Measurements from ENCODE around the gene ADGRL3.
"Not testable (repeated sequence)": the region's sequence is repeated elsewhere in the genome, so short reads cannot be mapped to it uniquely, and the experiment has no call there.

The ADGRL3 gene

DNA sequence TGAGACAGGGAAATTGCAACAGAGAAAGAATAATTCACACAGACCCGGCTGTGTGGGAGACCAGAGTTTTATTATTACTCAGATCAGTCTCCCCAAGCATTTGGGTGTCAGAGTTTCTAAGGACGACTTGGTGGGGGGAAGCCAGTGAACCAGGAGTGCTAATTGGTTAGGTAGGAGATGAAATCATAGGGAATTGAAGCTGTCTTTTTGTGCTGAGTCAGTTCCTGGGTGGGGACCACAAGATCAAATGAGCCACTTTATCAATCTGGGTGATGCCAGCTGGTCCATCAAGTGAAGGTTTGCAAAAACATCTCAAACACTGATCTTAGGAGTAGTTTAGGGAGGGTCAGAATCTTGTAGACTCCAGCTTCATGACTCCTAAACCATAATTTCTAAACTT is 560.7 kb downstream of the ADGRL3 start:
- no peak for DNase-seq (ENCODE audit: low read depth)
- no peak overlapping the region for H3K4me3 ChIP-seq (ENCODE audit: control insufficient read depth, low read depth, low read length)
- TF ChIP-seq, protein P1, sequence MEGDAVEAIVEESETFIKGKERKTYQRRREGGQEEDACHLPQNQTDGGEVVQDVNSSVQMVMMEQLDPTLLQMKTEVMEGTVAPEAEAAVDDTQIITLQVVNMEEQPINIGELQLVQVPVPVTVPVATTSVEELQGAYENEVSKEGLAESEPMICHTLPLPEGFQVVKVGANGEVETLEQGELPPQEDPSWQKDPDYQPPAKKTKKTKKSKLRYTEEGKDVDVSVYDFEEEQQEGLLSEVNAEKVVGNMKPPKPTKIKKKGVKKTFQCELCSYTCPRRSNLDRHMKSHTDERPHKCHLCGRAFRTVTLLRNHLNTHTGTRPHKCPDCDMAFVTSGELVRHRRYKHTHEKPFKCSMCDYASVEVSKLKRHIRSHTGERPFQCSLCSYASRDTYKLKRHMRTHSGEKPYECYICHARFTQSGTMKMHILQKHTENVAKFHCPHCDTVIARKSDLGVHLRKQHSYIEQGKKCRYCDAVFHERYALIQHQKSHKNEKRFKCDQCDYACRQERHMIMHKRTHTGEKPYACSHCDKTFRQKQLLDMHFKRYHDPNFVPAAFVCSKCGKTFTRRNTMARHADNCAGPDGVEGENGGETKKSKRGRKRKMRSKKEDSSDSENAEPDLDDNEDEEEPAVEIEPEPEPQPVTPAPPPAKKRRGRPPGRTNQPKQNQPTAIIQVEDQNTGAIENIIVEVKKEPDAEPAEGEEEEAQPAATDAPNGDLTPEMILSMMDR (conservative IDR thresholded peaks at IDR 0.05; ENCODE audit: control insufficient read depth, insufficient read depth, low read depth, low read length) = no peak

DNA sequence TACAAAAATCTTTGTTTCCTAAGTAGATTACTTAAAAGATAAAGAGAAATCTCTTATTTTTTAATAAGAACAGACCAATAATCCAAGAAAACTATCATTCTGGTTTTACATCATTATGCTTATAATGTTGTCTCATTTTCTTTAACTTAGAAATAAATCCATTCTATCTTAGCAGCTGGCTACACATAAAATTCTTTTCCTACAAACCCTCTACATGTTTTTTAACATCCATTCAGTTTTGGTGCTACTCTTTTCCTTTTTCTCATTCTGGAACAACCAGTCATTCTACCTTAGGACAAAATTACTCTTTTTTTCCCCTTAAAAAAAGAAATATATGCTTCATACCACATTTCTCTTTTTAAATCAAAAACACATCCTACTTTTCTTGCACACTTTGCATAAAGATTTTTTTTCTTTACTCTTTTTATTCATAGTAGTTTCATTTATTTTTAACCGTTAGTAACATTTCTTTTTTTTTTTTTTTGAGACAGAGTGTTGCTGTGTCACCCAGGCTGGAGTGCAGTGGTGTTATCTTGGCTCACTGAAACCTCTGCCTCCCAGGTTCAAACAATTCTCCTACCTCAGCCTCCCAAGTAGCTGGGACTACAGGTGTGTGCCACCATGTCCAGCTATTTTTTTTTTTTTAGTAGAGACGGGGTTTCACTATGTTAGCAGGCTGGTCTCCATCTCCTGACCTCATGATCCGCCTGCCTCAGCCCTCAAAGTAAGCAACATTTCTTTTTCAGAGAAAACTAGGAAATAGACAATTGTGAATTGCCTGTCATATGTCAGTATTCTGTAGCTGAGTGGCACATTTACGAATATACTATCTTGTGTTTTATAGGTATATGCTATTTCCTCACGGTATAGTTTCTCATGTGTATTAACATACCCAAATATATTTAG is 562.8 kb downstream of the ADGRL3 start:
- TF ChIP-seq, protein P1 (conservative IDR thresholded peaks at IDR 0.05; ENCODE audit: control insufficient read depth, insufficient read depth, low read depth, low read length) = no peak
- H3K4me3 ChIP-seq (ENCODE audit: control insufficient read depth, low read depth, low read length) = no peak overlapping the region
- no peak for DNase-seq (ENCODE audit: low read depth)

DNA sequence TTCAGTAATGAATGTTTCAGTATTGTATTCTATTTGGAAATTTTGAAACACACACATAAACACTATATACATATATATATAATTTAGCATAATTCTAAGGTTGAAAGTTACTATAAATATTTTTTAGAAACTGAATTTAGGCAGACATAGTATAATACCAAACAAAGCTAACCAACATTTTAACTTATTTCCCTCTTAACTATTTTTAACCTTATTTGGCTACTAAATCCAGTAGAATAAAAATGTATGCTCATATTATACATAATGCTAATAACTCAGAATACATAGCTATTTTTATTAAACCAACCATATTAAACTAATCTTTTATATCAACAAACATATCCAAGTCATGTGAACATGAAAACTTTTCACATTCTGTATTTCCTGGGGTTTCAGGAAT is 563.6 kb downstream of the ADGRL3 start:
- TF ChIP-seq, protein P1 (conservative IDR thresholded peaks at IDR 0.05; ENCODE audit: control insufficient read depth, insufficient read depth, low read depth, low read length) = no peak
- no peak for DNase-seq (ENCODE audit: low read depth)
- no peak overlapping the region for H3K4me3 ChIP-seq (ENCODE audit: control insufficient read depth, low read depth, low read length)

DNA sequence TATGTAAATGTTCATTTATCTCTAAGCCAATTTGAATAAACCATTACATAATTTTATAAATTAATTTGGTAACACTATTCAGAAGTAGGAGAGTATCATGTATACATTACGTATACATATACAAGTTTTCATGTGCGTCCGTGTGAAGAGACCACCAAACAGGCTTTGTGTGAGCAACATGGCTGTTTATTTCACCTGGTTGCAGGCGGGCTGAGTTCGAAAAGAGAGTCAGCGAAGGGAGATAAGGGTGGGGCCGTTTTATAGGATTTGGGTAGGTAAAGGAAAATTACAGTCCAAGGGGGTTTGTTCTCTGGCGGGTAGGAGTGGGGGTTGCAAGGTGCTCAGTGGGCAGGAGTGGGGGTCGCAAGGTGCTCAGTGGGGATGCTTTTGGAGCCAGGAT is 564.0 kb downstream of the ADGRL3 start:
- DNase-seq (ENCODE audit: low read depth); H3K4me3 ChIP-seq (ENCODE audit: control insufficient read depth, low read depth, low read length): not testable (repeated sequence)

DNA sequence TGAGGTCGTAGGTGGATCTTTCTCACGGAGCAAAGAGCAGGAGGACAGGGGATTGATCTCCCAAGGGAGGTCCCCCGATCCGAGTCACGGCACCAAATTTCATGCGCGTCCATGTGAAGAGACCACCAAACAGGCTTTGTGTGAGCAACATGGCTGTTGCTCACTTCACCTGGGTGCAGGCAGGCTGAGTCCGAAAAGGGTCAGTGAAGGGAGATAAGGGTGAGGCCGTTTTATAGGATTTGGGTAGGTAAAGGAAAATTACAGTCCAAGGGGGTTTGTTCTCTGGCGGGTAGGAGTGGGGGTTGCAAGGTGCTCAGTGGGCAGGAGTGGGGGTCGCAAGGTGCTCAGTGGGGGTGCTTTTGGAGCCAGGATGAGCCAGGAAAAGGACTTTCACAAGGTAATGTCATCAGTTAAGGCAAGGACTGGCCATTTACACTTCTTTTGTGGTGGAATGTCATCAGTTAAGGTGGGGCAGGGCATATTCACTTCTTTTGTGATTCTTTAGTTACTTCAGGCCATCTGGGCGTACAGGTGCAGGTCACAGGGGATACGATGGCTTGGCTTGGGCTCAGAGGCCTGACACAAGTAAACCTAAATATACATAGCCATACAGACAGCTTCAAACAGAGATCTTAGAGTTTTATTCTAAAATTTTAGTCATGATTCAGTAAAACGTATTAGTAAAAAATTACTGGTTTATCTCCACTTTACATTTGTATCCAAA is 569.5 kb downstream of the ADGRL3 start:
- H3K4me3 ChIP-seq (ENCODE audit: control insufficient read depth, low read depth, low read length); DNase-seq (ENCODE audit: low read depth): not testable (repeated sequence)

DNA sequence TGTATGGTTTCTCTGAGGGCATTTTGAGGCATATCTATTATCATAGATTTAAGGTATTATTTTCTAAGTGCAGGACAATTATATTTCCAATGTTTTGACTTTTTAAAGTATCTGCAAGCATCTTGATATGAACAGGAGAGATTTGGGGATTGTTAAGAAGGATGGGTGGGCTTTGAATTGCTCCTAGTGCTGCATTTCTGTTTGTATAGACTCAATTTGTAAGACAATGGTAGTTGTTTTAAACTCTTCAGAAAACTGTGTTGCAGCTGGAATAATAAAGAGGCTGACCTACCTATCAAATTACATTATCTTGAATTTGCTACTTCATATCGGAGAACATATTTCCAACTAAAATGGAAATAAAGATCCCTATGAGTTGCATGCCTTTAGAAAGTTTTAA is 570.3 kb downstream of the ADGRL3 start:
- no peak for DNase-seq (ENCODE audit: low read depth)
- TF ChIP-seq, protein P1 (conservative IDR thresholded peaks at IDR 0.05; ENCODE audit: control insufficient read depth, insufficient read depth, low read depth, low read length) = no peak
- no peak overlapping the region for H3K4me3 ChIP-seq (ENCODE audit: control insufficient read depth, low read depth, low read length)

DNA sequence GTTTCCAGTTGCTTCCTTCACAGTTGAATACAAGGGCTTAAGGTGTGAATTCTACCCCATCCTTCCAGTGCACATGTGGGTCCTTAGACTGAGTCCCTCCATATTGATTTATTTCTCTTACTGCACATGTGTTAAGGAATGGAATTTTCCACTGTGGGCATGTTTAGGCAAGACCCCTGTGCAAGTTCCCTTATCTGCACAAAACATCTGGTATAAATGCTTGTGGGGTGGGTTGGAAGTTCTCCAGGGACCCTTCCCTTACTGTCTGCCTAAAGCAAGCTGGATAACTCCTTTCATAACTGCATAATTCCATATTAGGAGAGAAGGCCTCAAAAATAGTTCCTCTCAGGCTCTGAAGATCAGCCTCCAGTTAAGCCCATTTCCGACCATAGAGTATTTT is 570.9 kb downstream of the ADGRL3 start:
- H3K4me3 ChIP-seq (ENCODE audit: control insufficient read depth, low read depth, low read length) = no peak overlapping the region
- TF ChIP-seq, protein P1 (conservative IDR thresholded peaks at IDR 0.05; ENCODE audit: control insufficient read depth, insufficient read depth, low read depth, low read length) = no peak
- no peak for DNase-seq (ENCODE audit: low read depth)
